HCT116 (cell line): ENCODE measurements around the gene SMIM44.

Source experiments
- CTCF ChIP-seq, 3 experiments: fragments of 200-600 bp in 1 of 3; sonication (generic) in 1 of 3; IDR thresholded peaks in 2 of 3; conservative IDR thresholded peaks in 1 of 3; 2 replicates each; pipeline ENCODE4 v1.5.1; 2012 to 2017; ENCODE audit warnings: low read depth in 2 of 3, low read length in 2 of 3, antibody characterized with exemption in 1 of 3, borderline replicate concordance in 1 of 3, control low read depth in 1 of 3, mild to moderate bottlenecking in 1 of 3, mixed read lengths in 1 of 3, mixed run types in 1 of 3, moderate library complexity in 1 of 3; ENCODE audit not compliant: insufficient read depth in 1 of 3
- FOSL1 ChIP-seq: IDR thresholded peaks from 2 replicates; pipeline ENCODE4 v1.6.1; 2012; ENCODE audit warnings: low read depth
- JUND ChIP-seq: IDR thresholded peaks from 2 replicates; pipeline ENCODE4 v1.6.1; 2012
- POLR2A ChIP-seq: IDR thresholded peaks from 2 replicates; pipeline ENCODE4 v1.7.0; 2011; ENCODE audit warnings: borderline replicate concordance; ENCODE audit not compliant: insufficient read depth, insufficient read length; ENCODE audit errors: extremely low read depth
- SRF ChIP-seq: IDR thresholded peaks from 2 replicates; pipeline ENCODE4 v1.6.1; 2012; ENCODE audit warnings: low read depth
- YY1 ChIP-seq: IDR thresholded peaks from 2 replicates; pipeline ENCODE4 v1.6.1; 2011; ENCODE audit warnings: low read length, low read depth, moderate library complexity, mild to moderate bottlenecking; ENCODE audit not compliant: insufficient replicate concordance; ENCODE audit errors: extremely low read depth
- ZFX ChIP-seq: fragments of 450-650 bp; IDR thresholded peaks from 2 replicates; pipeline ENCODE4 v1.6.1; 2017

GRCh38 chr19:3467437-3468198 lies 15.6 kb downstream of the SMIM44 start:
- TF ChIP-seq ZFX (no peak), CTCF (IDR thresholded peaks at IDR 0.05 in 2 of 3, conservative IDR thresholded peaks at IDR 0.05 in 1 of 3; ENCODE audit: borderline replicate concordance in 1 of 3, insufficient read depth in 1 of 3, low read depth in 2 of 3, low read length in 2 of 3) (no peak), FOSL1 (no peak), YY1 (no peak), POLR2A (no peak), SRF (no peak), JUND (no peak)
